Measurements from ENCODE around the gene UBE2Q1.

The UBE2Q1 gene

DNA sequence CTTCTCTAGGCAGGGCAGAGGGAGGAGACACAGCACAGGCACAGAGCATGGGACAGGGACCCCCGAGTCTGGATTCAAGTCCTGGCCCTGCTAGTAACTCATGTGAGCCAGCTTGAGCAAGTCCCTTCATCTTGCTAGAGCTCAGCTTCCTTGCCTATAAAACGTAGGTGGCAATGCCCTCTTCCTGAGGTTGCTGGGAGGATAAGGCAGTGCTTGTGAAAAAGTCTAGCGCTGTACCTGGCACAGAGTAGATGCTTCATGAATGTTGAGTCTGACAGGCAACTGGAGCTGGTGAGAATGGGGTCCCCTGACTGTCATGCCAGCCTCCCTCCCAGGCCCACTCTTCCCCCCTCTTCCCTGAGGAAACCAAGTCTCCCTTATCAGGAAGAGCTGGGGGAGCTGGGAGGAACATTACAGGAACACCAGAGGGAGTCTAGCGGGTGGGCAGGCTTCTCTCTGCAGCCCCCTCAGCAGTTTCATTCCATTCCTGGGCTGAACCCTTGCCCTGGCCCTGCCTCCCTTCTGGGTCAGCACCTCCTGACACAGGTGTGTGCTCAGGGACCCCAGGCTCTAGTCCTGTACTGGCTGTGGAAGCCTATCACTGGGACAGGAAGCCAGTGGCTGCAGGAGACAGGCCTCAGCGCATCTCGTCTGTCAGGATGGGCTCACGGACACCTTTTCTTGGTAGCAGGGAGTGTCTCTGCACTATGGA is 19.0 kb upstream of the UBE2Q1 start:
- peaks cover 11% of the 10 kb centered on the region for H3K4me1 ChIP-seq (ENCODE audit: control insufficient read depth, insufficient read depth, low read length)
- peaks cover 28 to 30% of the 10 kb centered on the region in 2 donors for H3K36me3 ChIP-seq (ENCODE audit: control insufficient read depth in 2 of 2, insufficient read depth in 2 of 2, low read length in 2 of 2)
- H3K9ac ChIP-seq (ENCODE audit: low read length in 2 of 2) = no peak overlapping the region
- no peak overlapping the region for H3K27ac ChIP-seq (ENCODE audit: low read length)
- no peaks in the 10 kb centered on the region for H3K9me3 ChIP-seq (ENCODE audit: control insufficient read depth in 2 of 2, low read length in 2 of 2)
- peaks cover 0 to 2% of the 10 kb centered on the region in 2 donors for H3K27me3 ChIP-seq (ENCODE audit: control insufficient read depth in 1 of 2, insufficient read depth in 2 of 2, low read length in 2 of 2)
- no peak overlapping the region for H3K4me3 ChIP-seq (ENCODE audit: low read length in 2 of 2)

- no peak overlapping the region for H3K27ac ChIP-seq (ENCODE audit: low read length)
- peaks cover 18 to 24% of the 10 kb centered on the region in 2 donors for H3K36me3 ChIP-seq (ENCODE audit: control insufficient read depth in 2 of 2, insufficient read depth in 2 of 2, low read length in 2 of 2)
These were observed 17.6 kb upstream of the UBE2Q1 start for GRCh38 chr1:154575951-154576566.

DNA sequence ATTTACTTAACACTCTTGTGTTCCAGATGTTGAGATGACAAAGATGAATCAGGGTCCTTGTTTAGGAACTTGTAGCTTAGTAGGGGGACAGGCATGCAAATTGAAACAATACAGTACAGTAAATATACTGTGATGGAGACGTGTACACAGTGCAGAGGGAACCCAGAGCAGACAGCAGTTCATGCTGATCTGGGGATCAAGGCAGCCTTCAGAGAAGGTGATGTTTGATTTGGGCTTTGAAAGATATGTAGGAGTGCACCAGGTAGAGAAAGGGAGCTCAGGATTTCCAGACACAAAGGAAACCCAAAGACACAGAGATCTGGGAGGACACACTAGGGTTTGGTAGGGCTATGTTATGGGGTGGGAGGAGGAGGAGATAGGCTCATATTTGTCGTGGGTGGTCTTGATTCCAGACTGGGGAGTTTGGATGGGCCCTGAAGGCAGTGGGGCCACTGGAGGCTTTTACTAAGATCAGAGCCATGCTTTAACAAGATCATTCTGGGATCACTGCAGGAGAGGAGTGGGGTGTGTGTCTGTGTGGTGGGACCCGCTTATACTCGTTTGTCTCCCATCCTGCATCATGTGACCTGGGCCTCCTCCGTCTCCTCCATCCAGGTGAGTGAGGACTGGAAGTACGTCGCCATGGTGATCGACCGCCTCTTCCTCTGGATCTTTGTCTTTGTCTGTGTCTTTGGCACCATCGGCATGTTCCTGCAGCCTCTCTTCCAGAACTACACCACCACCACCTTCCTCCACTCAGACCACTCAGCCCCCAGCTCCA is 16.9 kb upstream of the UBE2Q1 start:
- no peaks in the 10 kb centered on the region for H3K9me3 ChIP-seq (ENCODE audit: control insufficient read depth in 2 of 2, low read length in 2 of 2)
- no peak overlapping the region for H3K27ac ChIP-seq (ENCODE audit: low read length)
- H3K9ac ChIP-seq (ENCODE audit: low read length in 2 of 2) = no peak overlapping the region
- no peak overlapping the region for H3K4me3 ChIP-seq (ENCODE audit: low read length in 2 of 2)
- peaks cover 3 to 4% of the 10 kb centered on the region in 2 donors for H3K27me3 ChIP-seq (ENCODE audit: control insufficient read depth in 1 of 2, insufficient read depth in 2 of 2, low read length in 2 of 2)
- peaks cover 11% of the 10 kb centered on the region for H3K4me1 ChIP-seq (ENCODE audit: control insufficient read depth, insufficient read depth, low read length)
- peaks cover 14 to 17% of the 10 kb centered on the region in 2 donors for H3K36me3 ChIP-seq (ENCODE audit: control insufficient read depth in 2 of 2, insufficient read depth in 2 of 2, low read length in 2 of 2)

More at GRCh38 chr1:154575951-154576566, 17.6 kb upstream of the UBE2Q1 start:
- Histone ChIP-seq H3K4me1 (ENCODE audit: control insufficient read depth, insufficient read depth, low read length) (peaks cover 11% of the 10 kb centered on the region), H3K4me3 (ENCODE audit: low read length in 2 of 2) (no peak overlapping the region), H3K9me3 (ENCODE audit: control insufficient read depth in 2 of 2, low read length in 2 of 2) (no peaks in the 10 kb centered on the region), H3K9ac (ENCODE audit: low read length in 2 of 2) (no peak overlapping the region), H3K27me3 (ENCODE audit: control insufficient read depth in 1 of 2, insufficient read depth in 2 of 2, low read length in 2 of 2) (peaks cover 0 to 4% of the 10 kb centered on the region in 2 donors)

DNA sequence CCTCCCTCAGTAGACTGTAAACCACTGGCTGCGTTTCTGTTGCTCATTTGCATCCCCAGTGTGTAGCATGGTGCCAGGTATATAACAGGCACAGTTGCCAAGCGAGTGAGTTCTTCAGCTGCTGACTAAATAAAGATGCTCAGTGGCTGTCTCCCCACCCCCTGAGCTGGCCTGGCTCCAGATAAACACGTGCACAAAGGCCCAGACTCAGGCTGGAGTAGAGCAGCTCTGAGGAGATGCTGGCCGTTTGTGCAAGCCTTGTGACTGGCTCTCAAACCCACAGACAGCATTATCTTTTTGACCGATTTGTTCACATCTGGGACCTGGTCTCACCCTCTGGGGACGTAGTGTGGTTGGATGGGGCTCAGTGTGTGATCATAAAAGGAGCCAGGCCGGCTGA is 16.3 kb upstream of the UBE2Q1 start:
- no peaks in the 10 kb centered on the region for H3K9me3 ChIP-seq (ENCODE audit: control insufficient read depth in 2 of 2, low read length in 2 of 2)
- H3K36me3 ChIP-seq (ENCODE audit: control insufficient read depth in 2 of 2, insufficient read depth in 2 of 2, low read length in 2 of 2) = peaks cover 11 to 13% of the 10 kb centered on the region in 2 donors
- H3K27ac ChIP-seq (ENCODE audit: low read length) = no peak overlapping the region
- peaks cover 11% of the 10 kb centered on the region for H3K4me1 ChIP-seq (ENCODE audit: control insufficient read depth, insufficient read depth, low read length)
- no peak overlapping the region for H3K4me3 ChIP-seq (ENCODE audit: low read length in 2 of 2)
- peaks cover 4 to 5% of the 10 kb centered on the region in 2 donors for H3K27me3 ChIP-seq (ENCODE audit: control insufficient read depth in 1 of 2, insufficient read depth in 2 of 2, low read length in 2 of 2)
- no peak overlapping the region for H3K9ac ChIP-seq (ENCODE audit: low read length in 2 of 2)

- no peaks in the 10 kb centered on the region for H3K36me3 ChIP-seq (ENCODE audit: control insufficient read depth in 2 of 2, insufficient read depth in 2 of 2, low read length in 2 of 2)
- H3K4me3 ChIP-seq (ENCODE audit: low read length in 2 of 2) = no peak overlapping the region
These were observed 14.7 kb upstream of the UBE2Q1 start for GRCh38 chr1:154573168-154573510.

DNA sequence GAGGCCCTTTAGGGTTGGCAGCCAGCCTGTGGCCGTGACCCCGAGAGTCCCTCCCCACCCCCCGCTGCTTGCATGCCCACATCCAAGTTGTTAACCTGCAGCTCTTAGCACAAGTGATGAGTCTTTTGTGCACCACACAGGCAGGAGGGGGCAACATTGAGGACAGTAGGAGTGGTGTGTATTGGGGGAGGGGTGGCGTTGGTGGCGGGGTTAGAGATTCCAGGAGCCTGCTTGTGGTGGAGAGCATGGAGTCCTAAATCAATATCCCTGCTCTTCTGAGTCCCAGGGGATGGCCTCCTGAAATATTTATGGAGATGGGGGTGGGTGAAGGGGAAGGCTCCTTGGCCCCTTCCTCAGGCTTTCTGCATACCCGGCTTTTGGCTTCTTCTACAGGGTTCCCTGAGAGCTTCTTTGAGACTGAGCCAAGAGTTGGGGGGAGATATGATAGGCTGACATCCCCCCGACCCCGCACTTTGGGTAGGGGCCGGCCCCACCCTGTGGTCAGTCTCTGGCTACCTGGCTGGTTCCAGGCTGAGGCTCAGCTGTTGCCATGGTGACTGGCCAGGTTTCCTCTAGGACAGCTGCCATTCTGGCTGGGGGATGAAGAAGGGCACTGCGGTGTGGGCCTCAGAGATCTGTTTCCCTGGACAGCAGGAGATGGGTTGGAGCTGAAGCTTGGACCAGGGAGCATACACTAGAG is 14.2 kb upstream of the UBE2Q1 start:
- Histone ChIP-seq H3K27ac (ENCODE audit: low read length) (no peak overlapping the region), H3K4me3 (ENCODE audit: low read length in 2 of 2) (no peak overlapping the region)

More at GRCh38 chr1:154573168-154573510, 14.7 kb upstream of the UBE2Q1 start:
- Histone ChIP-seq H3K27me3 (ENCODE audit: control insufficient read depth in 1 of 2, insufficient read depth in 2 of 2, low read length in 2 of 2) (peaks cover 5 to 11% of the 10 kb centered on the region in 2 donors), H3K9ac (ENCODE audit: low read length in 2 of 2) (no peak overlapping the region), H3K27ac (ENCODE audit: low read length) (no peak overlapping the region), H3K9me3 (ENCODE audit: control insufficient read depth in 2 of 2, low read length in 2 of 2) (no peaks in the 10 kb centered on the region), H3K4me1 (ENCODE audit: control insufficient read depth, insufficient read depth, low read length) (peaks cover 12% of the 10 kb centered on the region)

GRCh38 chr1:154571964-154572288 is 13.5 kb upstream of the UBE2Q1 start:
- Histone ChIP-seq H3K9ac (ENCODE audit: low read length in 2 of 2) (no peak overlapping the region), H3K4me3 (ENCODE audit: low read length in 2 of 2) (no peak overlapping the region), H3K27me3 (ENCODE audit: control insufficient read depth in 1 of 2, insufficient read depth in 2 of 2, low read length in 2 of 2) (peaks cover 7 to 11% of the 10 kb centered on the region in 2 donors), H3K9me3 (ENCODE audit: control insufficient read depth in 2 of 2, low read length in 2 of 2) (no peaks in the 10 kb centered on the region), H3K36me3 (ENCODE audit: control insufficient read depth in 2 of 2, insufficient read depth in 2 of 2, low read length in 2 of 2) (no peaks in the 10 kb centered on the region), H3K27ac (ENCODE audit: low read length) (no peak overlapping the region), H3K4me1 (ENCODE audit: control insufficient read depth, insufficient read depth, low read length) (peaks cover 8% of the 10 kb centered on the region)

More for the DNA sequence above, 14.2 kb upstream of the UBE2Q1 start:
- H3K9me3 ChIP-seq (ENCODE audit: control insufficient read depth in 2 of 2, low read length in 2 of 2) = no peaks in the 10 kb centered on the region
- H3K27me3 ChIP-seq (ENCODE audit: control insufficient read depth in 1 of 2, insufficient read depth in 2 of 2, low read length in 2 of 2) = peaks cover 5 to 11% of the 10 kb centered on the region in 2 donors
- no peaks in the 10 kb centered on the region for H3K36me3 ChIP-seq (ENCODE audit: control insufficient read depth in 2 of 2, insufficient read depth in 2 of 2, low read length in 2 of 2)
- peaks cover 12% of the 10 kb centered on the region for H3K4me1 ChIP-seq (ENCODE audit: control insufficient read depth, insufficient read depth, low read length)
- H3K9ac ChIP-seq (ENCODE audit: low read length in 2 of 2) = no peak overlapping the region

DNA sequence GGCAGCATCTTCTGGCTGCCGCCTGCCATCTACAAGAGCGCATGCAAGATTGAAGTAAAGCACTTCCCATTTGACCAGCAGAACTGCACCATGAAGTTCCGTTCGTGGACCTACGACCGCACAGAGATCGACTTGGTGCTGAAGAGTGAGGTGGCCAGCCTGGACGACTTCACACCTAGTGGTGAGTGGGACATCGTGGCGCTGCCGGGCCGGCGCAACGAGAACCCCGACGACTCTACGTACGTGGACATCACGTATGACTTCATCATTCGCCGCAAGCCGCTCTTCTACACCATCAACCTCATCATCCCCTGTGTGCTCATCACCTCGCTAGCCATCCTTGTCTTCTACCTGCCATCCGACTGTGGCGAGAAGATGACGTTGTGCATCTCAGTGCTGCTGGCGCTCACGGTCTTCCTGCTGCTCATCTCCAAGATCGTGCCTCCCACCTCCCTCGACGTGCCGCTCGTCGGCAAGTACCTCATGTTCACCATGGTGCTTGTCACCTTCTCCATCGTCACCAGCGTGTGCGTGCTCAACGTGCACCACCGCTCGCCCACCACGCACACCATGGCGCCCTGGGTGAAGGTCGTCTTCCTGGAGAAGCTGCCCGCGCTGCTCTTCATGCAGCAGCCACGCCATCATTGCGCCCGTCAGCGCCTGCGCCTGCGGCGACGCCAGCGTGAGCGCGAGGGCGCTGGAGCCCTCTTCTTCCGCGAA is 12.9 kb upstream of the UBE2Q1 start:
- H3K4me1 ChIP-seq (ENCODE audit: control insufficient read depth, insufficient read depth, low read length) = peaks cover 8% of the 10 kb centered on the region
- H3K9ac ChIP-seq (ENCODE audit: low read length in 2 of 2) = no peak overlapping the region
- no peaks in the 10 kb centered on the region for H3K9me3 ChIP-seq (ENCODE audit: control insufficient read depth in 2 of 2, low read length in 2 of 2)
- no peak overlapping the region for H3K27ac ChIP-seq (ENCODE audit: low read length)
- no peak overlapping the region for H3K4me3 ChIP-seq (ENCODE audit: low read length in 2 of 2)
- peaks cover 7 to 11% of the 10 kb centered on the region in 2 donors for H3K27me3 ChIP-seq (ENCODE audit: control insufficient read depth in 1 of 2, insufficient read depth in 2 of 2, low read length in 2 of 2)
- H3K36me3 ChIP-seq (ENCODE audit: control insufficient read depth in 2 of 2, insufficient read depth in 2 of 2, low read length in 2 of 2) = no peaks in the 10 kb centered on the region

- Histone ChIP-seq H3K4me3 (ENCODE audit: low read length in 2 of 2) (peak overlapping the region in 1 of 2 donors; percentile 57), H3K27ac (ENCODE audit: low read length) (no peak overlapping the region), H3K9me3 (ENCODE audit: control insufficient read depth in 2 of 2, low read length in 2 of 2) (no peaks in the 10 kb centered on the region)
These were observed 9.8 kb upstream of the UBE2Q1 start for GRCh38 chr1:154568157-154568815.

More at GRCh38 chr1:154568157-154568815, 9.8 kb upstream of the UBE2Q1 start:
- peaks cover 7 to 9% of the 10 kb centered on the region in 2 donors for H3K27me3 ChIP-seq (ENCODE audit: control insufficient read depth in 1 of 2, insufficient read depth in 2 of 2, low read length in 2 of 2)
- no peak overlapping the region for H3K9ac ChIP-seq (ENCODE audit: low read length in 2 of 2)
- peaks cover 8% of the 10 kb centered on the region for H3K4me1 ChIP-seq (ENCODE audit: control insufficient read depth, insufficient read depth, low read length)
- no peaks in the 10 kb centered on the region for H3K36me3 ChIP-seq (ENCODE audit: control insufficient read depth in 2 of 2, insufficient read depth in 2 of 2, low read length in 2 of 2)
